HG03095 (cell line): ENCODE results near the gene RAB10.

Source experiments
- ATAC-seq: cut with Tn5 transposase; IDR thresholded peaks from one replicate; pipeline ENCODE4 v1.9.1; 2021; ENCODE audit warnings: moderate library complexity; ENCODE audit not compliant: unreplicated experiment

Gene RAB10

GRCh38 chr2:26175466-26176278 is 141.8 kb downstream of the RAB10 start:
- no peak for ATAC-seq

GRCh38 chr2:26176279-26176615 is 142.4 kb downstream of the RAB10 start:
- ATAC-seq: no peak

- ATAC-seq: no peak
Observed at GRCh38 chr2:26177122-26177521, 143.2 kb downstream of the RAB10 start.

GRCh38 chr2:26178246-26178645 is 144.4 kb downstream of the RAB10 start:
- no peak for ATAC-seq

GRCh38 chr2:26178746-26179436 is 145.0 kb downstream of the RAB10 start:
- ATAC-seq: no peak

GRCh38 chr2:26179446-26179913 is 145.6 kb downstream of the RAB10 start:
- no peak for ATAC-seq

GRCh38 chr2:26182441-26182840 is 148.6 kb downstream of the RAB10 start:
- ATAC-seq: no peak

- ATAC-seq: no peak
Observed at GRCh38 chr2:26182887-26183630, 149.2 kb downstream of the RAB10 start.

- ATAC-seq: no peak
Observed at GRCh38 chr2:26184121-26184520, 150.2 kb downstream of the RAB10 start.

- ATAC-seq: peak; percentile 82
Observed at GRCh38 chr2:26184555-26185303, 150.8 kb downstream of the RAB10 start.

GRCh38 chr2:26185304-26185928 is 151.5 kb downstream of the RAB10 start:
- ATAC-seq: no peak

GRCh38 chr2:26185954-26186770 is 152.3 kb downstream of the RAB10 start:
- no peak for ATAC-seq
